ENCODE results near the gene LIPM.

Gene LIPM

GRCh38 chr10:88763441-88763840 lies 39.1 kb upstream of the LIPM start:
- no peak overlapping the region for H3K4me2 ChIP-seq (ENCODE audit: low read depth, low read length)
- DNase-seq: no peak
- TF ChIP-seq EZH2phosphoT487 (IDR thresholded peaks at IDR 0.05; ENCODE audit: low read length) (no peak), EZH2 (optimal IDR thresholded peaks at IDR 0.05; ENCODE audit: low read depth, low read length) (no peak)
- TF ChIP-seq, protein P1, sequence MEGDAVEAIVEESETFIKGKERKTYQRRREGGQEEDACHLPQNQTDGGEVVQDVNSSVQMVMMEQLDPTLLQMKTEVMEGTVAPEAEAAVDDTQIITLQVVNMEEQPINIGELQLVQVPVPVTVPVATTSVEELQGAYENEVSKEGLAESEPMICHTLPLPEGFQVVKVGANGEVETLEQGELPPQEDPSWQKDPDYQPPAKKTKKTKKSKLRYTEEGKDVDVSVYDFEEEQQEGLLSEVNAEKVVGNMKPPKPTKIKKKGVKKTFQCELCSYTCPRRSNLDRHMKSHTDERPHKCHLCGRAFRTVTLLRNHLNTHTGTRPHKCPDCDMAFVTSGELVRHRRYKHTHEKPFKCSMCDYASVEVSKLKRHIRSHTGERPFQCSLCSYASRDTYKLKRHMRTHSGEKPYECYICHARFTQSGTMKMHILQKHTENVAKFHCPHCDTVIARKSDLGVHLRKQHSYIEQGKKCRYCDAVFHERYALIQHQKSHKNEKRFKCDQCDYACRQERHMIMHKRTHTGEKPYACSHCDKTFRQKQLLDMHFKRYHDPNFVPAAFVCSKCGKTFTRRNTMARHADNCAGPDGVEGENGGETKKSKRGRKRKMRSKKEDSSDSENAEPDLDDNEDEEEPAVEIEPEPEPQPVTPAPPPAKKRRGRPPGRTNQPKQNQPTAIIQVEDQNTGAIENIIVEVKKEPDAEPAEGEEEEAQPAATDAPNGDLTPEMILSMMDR (IDR thresholded peaks at IDR 0.05; ENCODE audit: low read length): no peak
- H3K27ac ChIP-seq (ENCODE audit: low read length): no peak overlapping the region
- no peaks in the 10 kb centered on the region for H3F3A ChIP-seq (ENCODE audit: insufficient read depth, low read length)
- no peaks in the 10 kb centered on the region for H3K36me3 ChIP-seq (replicated peaks; ENCODE audit: insufficient read depth, low read length)
- no peak overlapping the region for H3K4me3 ChIP-seq (ENCODE audit: low read length)
- H3K9me3 ChIP-seq (replicated peaks; ENCODE audit: insufficient read depth, low read length): no peaks in the 10 kb centered on the region
- no peak overlapping the region for H2AFZ ChIP-seq (ENCODE audit: low read length)
- no peak overlapping the region for H3K9ac ChIP-seq (ENCODE audit: low read length)
- no peaks in the 10 kb centered on the region for H3K9me2 ChIP-seq (replicated peaks; ENCODE audit: insufficient read depth, low read length)
- H3K4me1 ChIP-seq (ENCODE audit: low read length): no peaks in the 10 kb centered on the region
- H3K27me3 ChIP-seq (replicated peaks; ENCODE audit: insufficient read depth, low read length): no peaks in the 10 kb centered on the region
- no peaks in the 10 kb centered on the region for H4K20me1 ChIP-seq (ENCODE audit: insufficient read depth, low read length)
- H3K79me2 ChIP-seq (ENCODE audit: low read length): no peaks in the 10 kb centered on the region

GRCh38 chr10:88764110-88764509 lies 38.4 kb upstream of the LIPM start:
- no peak overlapping the region for H3K4me3 ChIP-seq (ENCODE audit: low read length)
- no peaks in the 10 kb centered on the region for H3K9me3 ChIP-seq (replicated peaks; ENCODE audit: insufficient read depth, low read length)
- no peaks in the 10 kb centered on the region for H3K36me3 ChIP-seq (replicated peaks; ENCODE audit: insufficient read depth, low read length)
- no peak for DNase-seq
- no peaks in the 10 kb centered on the region for H3K79me2 ChIP-seq (ENCODE audit: low read length)
- TF ChIP-seq, protein P1 (IDR thresholded peaks at IDR 0.05; ENCODE audit: low read length): no peak
- TF ChIP-seq EZH2 (optimal IDR thresholded peaks at IDR 0.05; ENCODE audit: low read depth, low read length) (no peak), EZH2phosphoT487 (IDR thresholded peaks at IDR 0.05; ENCODE audit: low read length) (no peak)
- H3K9ac ChIP-seq (ENCODE audit: low read length): no peak overlapping the region
- no peaks in the 10 kb centered on the region for H3K4me1 ChIP-seq (ENCODE audit: low read length)
- no peaks in the 10 kb centered on the region for H3K9me2 ChIP-seq (replicated peaks; ENCODE audit: insufficient read depth, low read length)
- no peaks in the 10 kb centered on the region for H4K20me1 ChIP-seq (ENCODE audit: insufficient read depth, low read length)
- no peak overlapping the region for H3K4me2 ChIP-seq (ENCODE audit: low read depth, low read length)
- no peaks in the 10 kb centered on the region for H3F3A ChIP-seq (ENCODE audit: insufficient read depth, low read length)
- no peaks in the 10 kb centered on the region for H3K27me3 ChIP-seq (replicated peaks; ENCODE audit: insufficient read depth, low read length)
- H3K27ac ChIP-seq (ENCODE audit: low read length): no peak overlapping the region
- no peak overlapping the region for H2AFZ ChIP-seq (ENCODE audit: low read length)

DNA sequence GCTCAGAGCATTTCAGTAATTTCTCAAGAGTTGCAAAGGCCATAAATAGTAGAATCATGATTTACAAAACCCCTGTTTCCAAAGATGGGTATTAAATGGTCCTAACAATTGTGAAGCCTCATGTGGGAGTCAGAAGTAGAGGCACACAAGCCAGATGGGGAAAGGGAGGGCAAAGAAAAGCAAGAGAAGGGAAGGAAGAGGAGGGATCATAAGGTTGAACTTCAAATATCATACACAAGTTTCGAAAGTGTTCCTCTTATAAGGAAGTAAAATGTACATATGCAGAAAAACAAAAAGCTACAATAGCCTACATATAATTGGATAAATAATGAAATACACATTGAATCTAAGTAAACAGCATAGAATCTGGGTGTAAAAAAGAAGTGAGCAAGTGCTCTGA lies 36.7 kb upstream of the LIPM start:
- TF ChIP-seq, protein P1 (IDR thresholded peaks at IDR 0.05; ENCODE audit: low read length): no peak
- TF ChIP-seq EZH2phosphoT487 (IDR thresholded peaks at IDR 0.05; ENCODE audit: low read length) (no peak), EZH2 (optimal IDR thresholded peaks at IDR 0.05; ENCODE audit: low read depth, low read length) (no peak)
- H3K36me3 ChIP-seq (replicated peaks; ENCODE audit: insufficient read depth, low read length): no peaks in the 10 kb centered on the region
- H2AFZ ChIP-seq (ENCODE audit: low read length): no peak overlapping the region
- H3K9ac ChIP-seq (ENCODE audit: low read length): no peak overlapping the region
- H4K20me1 ChIP-seq (ENCODE audit: insufficient read depth, low read length): no peaks in the 10 kb centered on the region
- no peaks in the 10 kb centered on the region for H3F3A ChIP-seq (ENCODE audit: insufficient read depth, low read length)
- no peak overlapping the region for H3K4me3 ChIP-seq (ENCODE audit: low read length)
- no peaks in the 10 kb centered on the region for H3K27me3 ChIP-seq (replicated peaks; ENCODE audit: insufficient read depth, low read length)
- no peaks in the 10 kb centered on the region for H3K9me3 ChIP-seq (replicated peaks; ENCODE audit: insufficient read depth, low read length)
- no peaks in the 10 kb centered on the region for H3K9me2 ChIP-seq (replicated peaks; ENCODE audit: insufficient read depth, low read length)
- H3K27ac ChIP-seq (ENCODE audit: low read length): no peak overlapping the region
- no peaks in the 10 kb centered on the region for H3K79me2 ChIP-seq (ENCODE audit: low read length)
- H3K4me2 ChIP-seq (ENCODE audit: low read depth, low read length): no peak overlapping the region
- no peaks in the 10 kb centered on the region for H3K4me1 ChIP-seq (ENCODE audit: low read length)
- no peak for DNase-seq
